SIG-M5 treated with dmso at 0.1 percent for 504 hours (cell line): ENCODE measurements around the gene PRKG1.
"Not testable (repeated sequence)": the region's sequence is repeated elsewhere in the genome, so short reads cannot be mapped to it uniquely, and the experiment has no call there.

Experiments
- DNase-seq: peaks from one replicate; lab custom pipeline; 2025; ENCODE audit not compliant: unreplicated experiment; lab: John Stamatoyannopoulos, UW

The PRKG1 gene

DNA sequence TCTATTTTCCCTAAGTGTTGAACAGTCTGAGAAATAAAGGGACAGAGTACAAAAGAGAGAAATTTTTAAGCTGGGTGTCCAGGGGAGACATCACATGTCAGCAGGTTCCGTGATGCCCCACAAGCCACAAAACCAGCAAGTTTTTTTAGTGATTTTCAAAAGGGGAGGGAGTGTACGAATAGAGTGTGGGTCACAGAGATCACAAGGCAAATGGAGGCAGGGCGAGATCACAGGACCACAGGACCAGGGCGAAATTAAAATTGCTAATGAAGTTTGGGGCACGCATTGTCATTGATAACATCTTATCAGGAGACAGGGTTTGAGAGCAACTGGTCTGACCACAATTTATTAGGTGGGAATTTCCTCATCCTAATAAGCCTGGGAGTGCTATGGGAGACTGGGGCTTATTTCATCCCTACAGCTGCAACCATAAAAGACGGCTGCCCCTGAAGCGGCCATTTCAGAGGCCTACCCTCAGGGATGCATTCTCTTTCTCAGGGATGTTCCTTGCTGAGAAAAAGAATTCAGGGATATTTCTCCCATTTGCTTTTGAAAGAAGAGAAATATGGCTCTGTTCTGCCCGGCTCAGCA, 193.8 kb downstream of the PRKG1 start:
- DNase-seq = not testable (repeated sequence)

DNA sequence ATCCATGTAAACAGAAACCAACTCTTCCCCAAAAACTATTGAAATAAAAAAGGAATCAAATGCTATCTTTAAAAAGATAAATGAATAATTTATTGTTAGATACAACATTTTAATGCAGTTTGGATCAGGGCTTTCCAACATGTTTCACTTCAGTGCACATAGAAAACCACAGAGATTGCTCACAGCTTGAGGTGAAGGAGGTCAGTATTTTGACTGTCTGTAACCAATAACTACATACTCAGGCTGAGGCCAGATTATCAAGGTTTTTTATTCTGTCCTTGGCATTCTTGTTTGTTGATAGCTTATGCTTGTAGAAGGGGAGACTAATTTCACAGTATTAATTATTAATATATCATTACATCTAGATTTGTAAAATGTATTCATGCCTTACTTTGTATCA, 195.5 kb downstream of the PRKG1 start:
- DNase-seq = no peak

DNA sequence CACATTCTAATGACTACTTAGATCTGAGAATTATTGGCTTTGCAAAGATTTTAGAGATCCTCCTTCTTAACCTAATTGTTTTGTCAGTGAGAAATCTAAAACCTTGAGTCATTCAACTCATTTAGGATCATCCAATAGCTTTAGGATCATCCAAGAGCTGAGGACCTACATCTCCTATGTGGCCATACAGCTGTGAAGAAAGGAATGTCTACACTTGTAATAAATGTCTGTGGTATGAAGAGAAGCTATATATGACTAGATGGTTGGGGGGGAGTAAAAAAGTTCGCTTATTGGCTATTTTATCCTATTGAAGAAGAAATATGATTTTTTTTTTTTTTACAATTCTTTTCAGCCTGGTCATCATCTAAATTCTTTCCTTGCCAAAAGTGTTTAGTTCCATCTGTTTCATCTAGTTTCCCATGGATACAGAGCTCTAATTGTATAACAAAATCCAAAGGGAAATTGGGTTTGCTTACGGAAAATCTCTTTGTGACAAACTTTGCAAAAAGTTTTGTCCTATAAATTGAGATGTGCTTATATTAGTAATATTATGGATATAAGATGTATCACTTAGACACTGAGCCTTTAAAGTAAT, 196.7 kb downstream of the PRKG1 start:
- no peak for DNase-seq

DNA sequence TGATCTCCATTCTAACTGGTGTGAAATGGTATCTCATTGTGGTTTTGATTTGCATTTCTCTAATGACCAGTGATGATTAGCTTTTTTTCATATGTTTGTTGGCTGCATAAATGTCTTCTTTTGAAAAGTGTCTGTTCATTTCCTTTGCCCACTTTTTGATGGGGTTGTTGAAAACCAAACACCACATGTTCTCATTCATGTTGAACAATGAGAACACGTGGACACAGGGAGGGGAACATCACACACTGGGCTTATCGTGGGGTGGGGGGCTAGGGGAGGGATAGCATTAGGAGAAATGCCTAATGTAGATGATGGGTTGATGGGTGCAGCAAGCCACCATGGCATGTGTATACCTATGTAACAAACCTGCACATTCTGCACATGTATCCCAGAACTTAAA, 197.8 kb downstream of the PRKG1 start:
- DNase-seq = not testable (repeated sequence)

DNA sequence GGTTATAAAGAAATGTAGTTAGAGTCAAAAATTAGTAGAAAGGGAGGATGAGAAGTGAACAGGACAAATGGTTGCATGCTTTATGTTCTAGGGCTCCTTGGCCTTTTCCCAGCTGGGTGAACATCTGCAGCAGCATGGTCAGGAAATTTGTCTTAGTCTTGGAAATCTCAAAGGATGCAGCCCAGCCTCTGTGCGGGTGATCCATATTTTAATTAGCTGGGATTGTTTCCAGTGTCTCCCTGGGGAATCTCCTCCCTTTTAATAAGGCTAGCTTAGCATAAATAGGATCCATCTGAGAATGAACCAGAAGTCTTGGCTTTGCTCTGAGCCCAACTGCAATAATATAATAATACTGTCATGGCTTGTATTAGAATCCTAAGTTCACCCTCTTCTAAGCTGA, 198.3 kb downstream of the PRKG1 start:
- DNase-seq = no peak

DNA sequence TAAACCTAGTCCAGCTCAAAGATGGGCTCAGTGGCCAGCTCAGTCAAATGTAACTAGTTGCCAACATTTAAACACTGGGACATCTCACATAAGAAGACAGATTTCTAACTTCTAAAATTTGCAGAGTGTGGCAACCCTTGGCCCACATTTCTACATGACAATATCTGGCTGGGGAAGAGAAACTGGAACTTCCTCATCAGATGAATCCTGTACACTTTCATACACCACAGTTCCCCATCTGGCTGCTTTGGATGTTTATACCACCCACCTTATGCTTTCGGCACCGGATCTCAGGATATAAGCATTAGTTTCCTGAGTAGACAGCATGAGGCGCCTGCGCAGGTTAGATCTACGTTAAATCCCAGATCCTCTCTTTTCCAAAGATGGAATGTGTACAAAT, 199.3 kb downstream of the PRKG1 start:
- peak; percentile 48 for DNase-seq

DNA sequence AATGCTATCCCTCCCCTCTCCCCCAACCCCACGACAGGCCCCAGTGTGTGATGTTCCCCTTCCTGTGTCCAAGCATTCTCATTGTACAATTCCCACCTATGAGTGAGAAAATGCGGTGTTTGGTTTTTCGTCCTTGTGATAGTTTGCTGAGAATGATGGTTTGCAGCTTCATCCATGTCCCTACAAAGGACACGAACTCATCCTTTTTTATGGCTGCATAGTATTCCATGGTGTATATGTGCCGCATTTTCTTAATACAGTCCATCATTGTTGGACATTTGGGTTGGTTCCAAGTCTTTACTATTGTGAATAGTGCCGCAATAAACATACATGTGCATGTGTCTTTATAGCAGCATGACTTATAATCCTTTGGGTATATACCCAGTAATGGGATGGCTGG, 201.8 kb downstream of the PRKG1 start:
- not testable (repeated sequence) for DNase-seq

DNA sequence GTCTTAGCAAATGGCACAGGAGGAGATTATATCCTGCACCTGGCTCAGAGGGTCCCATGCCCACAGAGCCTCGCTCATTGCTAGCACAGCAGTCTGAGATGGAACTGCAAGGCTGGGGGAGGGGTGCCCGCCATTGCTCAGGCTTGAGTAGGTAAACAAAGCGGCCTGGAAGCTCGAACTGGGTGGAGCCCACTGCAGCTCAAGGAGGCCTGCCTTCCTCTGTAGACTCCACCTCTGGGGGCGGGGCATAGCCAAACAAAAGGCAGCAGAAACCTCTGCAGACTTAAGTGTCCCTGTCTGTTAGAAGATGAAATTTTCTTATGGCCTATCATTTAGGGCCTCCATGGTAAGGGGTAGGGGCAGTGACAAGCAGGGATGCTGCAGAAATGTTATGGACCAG, 207.1 kb downstream of the PRKG1 start:
- not testable (repeated sequence) for DNase-seq

DNA sequence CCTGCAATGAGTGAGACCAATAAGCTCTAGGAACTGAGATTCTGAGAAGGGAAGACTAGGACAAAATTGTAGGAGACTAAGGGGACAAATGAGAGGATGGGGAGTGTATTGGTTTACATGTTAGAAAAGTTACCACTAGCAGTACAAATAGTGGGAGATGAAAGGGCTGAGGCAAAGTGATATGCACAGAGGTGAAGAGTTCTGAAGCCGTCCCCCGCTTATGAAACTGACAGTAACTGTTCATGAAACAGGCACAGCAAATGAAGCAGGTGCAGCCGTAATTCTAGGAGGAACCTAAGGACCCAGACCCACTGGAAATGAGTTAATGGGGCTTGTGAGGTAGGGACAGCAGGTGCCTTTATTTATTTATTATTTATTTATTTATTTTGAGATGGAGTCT, 211.3 kb downstream of the PRKG1 start:
- no peak for DNase-seq

DNA sequence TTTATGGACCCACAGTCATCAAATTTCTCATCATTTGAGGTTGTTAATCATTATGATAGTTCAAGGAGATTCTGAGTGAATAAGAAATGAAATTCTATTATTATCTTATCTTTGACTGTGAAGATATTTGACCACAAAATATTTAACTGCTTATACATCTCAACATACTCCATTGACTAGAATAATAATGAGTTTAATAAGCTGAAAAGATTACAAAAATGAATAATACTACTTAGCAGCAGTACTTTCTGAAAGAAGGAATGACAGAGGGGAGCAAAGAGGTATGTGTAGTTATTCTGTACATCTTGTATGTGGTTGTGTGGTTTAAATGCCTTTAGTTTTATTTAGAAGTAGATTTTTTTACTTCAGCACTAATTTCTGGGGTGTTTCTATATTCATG, 214.2 kb downstream of the PRKG1 start:
- DNase-seq = no peak

DNA sequence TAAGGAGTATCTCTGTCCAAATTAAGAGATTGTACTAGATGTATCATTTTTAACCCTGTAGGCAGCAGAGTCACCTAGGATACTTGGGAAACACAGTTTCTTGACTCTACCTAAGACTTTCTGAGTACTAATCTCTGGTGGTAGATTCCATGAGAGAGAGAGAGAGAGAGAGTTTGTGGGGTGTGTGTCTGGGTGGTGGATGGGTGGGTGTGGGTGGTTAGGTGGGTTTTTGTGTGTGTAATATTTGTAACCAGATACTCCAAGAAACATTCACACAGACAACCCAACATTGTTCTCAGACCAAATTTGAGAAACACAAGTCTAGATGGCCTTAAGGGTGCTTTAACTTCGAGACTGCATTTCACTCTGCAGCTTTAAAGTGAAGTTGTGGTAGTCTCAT, 215.2 kb downstream of the PRKG1 start:
- DNase-seq = no peak

DNA sequence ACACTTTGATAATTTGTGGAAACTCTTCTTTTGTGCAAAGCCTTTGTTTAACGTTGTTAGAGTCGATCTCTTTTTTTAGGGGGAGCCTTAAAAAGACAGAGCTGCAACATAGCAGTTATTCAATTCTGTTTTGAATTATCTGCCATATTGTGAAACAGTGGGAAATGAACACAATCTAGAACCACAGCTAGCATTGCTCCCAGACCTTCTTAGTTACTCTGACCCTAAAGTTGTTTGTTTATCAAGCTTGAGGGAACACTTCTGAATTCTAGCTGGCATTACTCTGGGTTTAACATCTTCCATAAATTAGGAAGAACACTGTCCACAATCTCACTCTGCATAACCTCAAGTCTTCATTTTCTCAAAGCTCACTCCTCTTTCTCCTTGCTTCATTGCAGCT, 217.7 kb downstream of the PRKG1 start:
- no peak for DNase-seq

DNA sequence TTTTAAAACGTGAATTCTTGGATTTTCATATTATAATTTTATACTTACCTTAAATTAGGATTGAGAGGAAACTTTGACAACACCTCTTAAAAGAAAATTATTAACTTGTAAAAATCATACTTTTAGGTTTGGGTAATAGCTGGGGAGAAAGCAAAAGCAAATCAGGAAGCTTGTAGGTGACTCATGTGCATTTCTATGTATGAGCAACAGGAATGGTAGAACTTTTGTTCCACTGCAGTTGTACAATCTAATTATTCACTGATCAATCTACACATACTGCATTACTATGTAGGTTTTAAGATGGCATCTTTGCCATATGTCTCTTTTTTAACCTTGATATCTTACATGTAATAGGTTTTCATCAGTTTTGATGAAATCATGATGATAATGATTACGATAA, 223.2 kb downstream of the PRKG1 start:
- DNase-seq = no peak

DNA sequence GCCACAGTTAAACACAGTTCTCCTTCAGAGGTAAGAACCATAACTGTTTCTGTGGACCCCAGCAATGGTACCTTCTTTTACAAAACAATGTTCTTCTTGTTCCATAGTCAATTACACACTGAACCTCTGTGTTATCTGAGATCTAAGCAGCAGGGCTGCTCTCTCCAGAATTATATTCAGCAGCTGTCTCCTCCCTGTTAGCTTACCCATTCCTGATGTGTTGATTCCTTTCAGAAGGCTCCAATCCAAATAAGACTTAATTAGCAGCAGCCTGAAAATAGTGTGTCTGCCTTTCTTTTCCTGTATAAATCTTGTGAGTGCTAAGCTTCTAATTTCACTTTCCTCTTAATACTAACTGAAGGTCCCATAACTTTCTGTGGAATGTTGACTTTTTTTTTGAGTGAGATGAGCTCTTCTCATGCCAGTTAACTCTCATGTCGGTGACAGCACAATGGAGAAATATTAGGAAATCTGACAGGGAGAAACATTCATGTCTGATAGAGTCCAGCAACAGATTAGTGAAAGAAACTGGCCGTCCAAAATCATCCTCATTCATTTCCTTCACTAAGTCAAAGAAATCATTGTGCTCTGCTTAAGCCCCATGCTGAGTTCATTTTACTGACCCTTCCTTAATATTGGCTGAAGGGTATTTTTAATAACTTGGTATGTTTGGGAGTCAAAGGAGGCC, 226.5 kb downstream of the PRKG1 start:
- DNase-seq = no peak

DNA sequence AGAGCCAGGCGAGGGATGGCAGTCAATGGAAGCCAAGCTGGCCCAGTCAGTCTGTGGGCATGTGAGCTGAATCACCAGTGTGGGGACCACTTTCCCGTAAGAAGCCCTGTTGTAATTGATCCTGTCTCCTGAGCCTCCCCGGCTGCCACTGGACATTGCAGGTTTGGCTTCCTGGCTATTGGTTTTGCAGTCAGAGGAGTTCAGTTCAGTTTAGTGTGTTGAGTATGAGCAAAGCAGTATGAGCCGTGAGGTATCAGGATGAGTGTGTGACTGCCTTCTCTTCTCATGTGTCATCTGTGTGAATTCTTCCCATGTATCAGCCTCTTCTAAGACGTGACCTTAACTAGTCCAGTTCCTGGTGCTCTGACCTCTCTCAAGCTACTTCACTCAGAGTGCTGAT, 227.4 kb downstream of the PRKG1 start:
- DNase-seq = no peak

DNA sequence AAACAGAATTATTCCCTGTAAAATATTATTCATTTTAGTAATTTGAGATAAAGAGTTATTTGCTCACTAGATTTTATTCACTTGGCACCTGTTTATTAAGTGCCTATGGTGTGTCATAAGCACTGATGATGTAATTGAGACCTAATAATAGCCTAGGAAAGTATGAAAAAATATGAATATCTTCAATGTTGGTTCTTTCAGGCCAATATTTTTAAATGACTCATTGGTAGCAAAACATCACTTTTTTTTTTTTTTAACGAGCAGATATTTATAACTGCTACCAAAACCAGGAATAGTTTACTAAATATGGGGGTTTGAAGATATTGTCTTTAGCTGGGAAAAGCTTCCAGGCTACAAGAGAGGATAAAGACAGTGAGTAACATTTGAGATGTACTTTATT, 228.0 kb downstream of the PRKG1 start:
- DNase-seq = no peak

DNA sequence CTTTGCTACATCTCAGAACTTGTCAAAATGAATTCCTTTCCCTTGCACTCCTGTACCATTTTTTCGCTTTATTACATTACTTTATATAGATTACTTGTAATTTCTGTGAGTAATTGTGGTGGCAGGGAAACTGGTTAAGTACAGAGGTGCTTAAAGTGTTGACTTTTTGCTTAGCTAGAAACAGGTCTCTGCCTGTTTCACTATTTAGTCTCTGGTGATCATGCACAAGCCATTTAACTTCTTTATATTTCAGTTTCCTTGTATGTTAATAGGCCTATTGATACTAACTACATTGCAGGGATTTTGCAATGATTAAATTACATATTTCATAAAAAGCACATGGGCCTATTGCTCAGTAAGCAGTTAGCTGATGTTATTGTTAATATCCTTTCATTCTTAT, 233.8 kb downstream of the PRKG1 start:
- DNase-seq = no peak

DNA sequence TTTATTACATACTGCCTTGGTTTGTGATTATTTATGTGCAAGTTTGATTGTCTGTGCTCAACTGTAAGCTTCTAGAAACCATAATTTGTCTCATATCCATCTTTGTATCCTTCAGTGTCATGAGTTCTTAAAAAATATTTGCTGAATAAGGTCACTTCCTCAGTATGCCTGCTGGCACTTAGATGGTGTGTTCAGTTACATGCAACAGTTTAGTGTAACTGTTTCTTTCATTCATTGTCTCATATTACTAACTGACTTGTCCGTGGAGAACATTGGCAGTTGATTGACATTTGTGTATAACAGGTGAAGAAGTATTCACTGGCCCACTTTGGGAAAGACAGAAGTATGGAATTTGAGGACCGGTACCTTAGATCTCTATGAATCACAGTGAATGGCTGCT, 236.9 kb downstream of the PRKG1 start:
- no peak for DNase-seq

DNA sequence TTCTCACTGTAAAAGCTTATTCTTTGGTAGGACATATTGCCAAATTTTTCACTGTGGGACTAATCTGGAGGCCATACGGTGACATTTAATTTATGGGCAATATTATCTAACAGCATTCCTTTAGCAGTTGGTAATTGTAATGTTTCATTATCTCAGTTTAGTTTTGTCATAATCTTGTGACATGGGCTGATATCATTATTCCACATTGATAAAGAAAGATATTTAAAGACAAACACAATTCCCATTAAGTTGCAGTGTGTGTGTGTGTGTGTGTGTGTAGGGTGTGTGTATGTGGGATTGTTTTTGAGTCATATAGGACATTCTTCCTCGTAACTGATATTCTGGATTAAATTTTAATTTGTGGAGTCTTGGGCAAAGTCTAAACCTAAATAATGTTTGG, 238.5 kb downstream of the PRKG1 start:
- DNase-seq = no peak

DNA sequence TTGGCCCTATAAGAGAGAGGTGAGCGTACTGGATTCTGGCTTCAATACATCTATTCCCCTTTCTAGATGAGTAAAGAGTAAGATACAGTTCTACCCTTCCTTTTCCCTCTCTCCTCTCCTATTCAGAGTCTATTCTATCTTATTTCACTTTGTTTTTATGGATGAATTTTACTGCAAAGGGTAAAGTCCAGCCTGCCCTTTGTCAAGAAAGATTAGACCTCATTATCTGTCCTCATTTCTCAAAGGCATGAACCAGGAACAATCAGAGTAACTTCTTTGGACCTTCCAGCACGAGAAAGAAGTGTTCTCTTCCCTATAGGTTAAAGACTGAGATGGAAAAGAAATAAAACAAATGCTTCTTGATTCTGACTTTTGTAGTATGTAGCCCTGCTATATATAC, 239.0 kb downstream of the PRKG1 start:
- DNase-seq = no peak

DNA sequence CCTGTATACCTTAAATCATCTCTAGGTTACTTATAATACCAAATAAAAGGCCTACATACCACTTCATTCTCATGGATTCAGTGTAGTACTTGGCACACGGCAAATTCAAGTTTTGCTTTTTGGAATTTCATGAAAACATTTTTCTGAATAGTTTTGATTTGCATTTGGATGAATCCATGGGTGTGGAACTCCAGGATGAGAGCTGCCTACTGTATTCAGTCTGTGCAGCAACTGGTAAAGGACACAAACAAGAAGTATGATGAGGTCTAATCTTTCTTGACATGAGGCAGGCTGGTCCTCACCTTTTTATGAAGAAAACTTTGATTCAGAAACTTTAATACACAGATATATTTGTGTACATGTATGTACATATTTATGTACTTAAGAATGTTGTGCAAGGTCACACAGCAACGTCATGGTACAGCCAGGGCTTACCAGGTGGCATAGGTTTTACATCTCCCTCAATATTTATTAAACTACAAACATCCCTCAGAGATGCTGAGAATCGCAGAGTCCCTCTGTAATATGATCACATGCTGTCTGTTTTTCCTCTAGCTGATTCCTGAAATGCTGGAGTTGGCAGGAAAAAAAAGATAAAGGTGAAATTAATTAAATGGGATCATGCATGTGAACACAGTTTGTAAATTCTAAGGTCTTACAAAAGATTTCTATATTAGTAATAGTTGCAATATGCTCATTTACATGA, 239.6 kb downstream of the PRKG1 start:
- no peak for DNase-seq

DNA sequence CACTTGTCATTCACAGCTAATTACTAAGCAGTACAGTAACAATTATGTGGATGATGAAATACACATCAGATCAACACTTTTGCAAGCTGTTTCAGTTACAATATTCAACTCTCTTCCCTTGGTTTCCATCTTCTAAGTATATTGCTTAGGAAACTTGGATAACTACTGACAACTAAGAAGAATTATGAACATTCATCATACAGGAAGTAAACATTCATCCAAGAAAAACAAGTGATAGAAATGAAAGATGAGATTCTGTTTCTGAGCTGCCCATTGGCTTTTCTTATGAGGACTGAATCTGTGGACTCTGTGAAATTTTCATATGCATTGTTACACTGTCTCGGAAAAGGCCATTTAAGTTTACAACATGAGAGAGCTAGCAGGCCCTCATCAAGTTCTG, 240.2 kb downstream of the PRKG1 start:
- no peak for DNase-seq
